Uterus (tissue), 2 donors: ENCODE data around the gene CHMP4B.

Experiments used
- POLR2A ChIP-seq, 2 donors: fragments of 450-650 bp; IDR thresholded peaks; one replicate each; pipeline ENCODE4 v1.6.1; 2016; ENCODE audit warnings: antibody characterized with exemption in 2 of 2, mild to moderate bottlenecking in 1 of 2, moderate library complexity in 1 of 2
- TF ChIP-seq, protein P1 (sequence below), 4 experiments: fragments of 200-600 bp in 2 of 4; fragments of 450-650 bp in 2 of 4; sonication (generic) in 2 of 4; IDR thresholded peaks; one replicate each; pipeline ENCODE4 v1.5.1; 2016 to 2019; ENCODE audit warnings: antibody characterized with exemption in 4 of 4, mild to moderate bottlenecking in 2 of 4, moderate library complexity in 1 of 4

DNA sequence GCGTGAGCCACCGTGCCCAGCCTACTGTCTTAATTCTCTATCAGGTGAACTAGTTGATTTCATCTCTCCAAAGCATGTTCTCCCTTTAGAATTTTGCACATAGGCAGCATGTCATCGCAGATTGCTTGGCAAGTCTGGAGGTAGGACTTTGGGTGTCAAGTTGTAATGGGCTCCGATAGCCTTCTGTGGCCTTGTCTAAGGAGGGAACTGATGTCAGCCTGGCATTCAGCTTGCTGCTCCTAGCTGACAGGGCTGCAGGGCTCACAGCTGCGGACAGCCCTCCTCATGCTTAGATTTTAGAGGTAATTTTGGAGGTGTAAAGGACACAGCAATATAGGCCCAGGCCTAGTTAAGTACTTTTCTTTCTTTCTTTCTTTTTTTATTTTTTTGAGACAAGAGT lies 11.3 kb downstream of the CHMP4B start:
- TF ChIP-seq, protein P1, sequence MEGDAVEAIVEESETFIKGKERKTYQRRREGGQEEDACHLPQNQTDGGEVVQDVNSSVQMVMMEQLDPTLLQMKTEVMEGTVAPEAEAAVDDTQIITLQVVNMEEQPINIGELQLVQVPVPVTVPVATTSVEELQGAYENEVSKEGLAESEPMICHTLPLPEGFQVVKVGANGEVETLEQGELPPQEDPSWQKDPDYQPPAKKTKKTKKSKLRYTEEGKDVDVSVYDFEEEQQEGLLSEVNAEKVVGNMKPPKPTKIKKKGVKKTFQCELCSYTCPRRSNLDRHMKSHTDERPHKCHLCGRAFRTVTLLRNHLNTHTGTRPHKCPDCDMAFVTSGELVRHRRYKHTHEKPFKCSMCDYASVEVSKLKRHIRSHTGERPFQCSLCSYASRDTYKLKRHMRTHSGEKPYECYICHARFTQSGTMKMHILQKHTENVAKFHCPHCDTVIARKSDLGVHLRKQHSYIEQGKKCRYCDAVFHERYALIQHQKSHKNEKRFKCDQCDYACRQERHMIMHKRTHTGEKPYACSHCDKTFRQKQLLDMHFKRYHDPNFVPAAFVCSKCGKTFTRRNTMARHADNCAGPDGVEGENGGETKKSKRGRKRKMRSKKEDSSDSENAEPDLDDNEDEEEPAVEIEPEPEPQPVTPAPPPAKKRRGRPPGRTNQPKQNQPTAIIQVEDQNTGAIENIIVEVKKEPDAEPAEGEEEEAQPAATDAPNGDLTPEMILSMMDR (IDR thresholded peaks at IDR 0.05), result no peak
- TF ChIP-seq POLR2A (IDR thresholded peaks at IDR 0.05), result no peak
